ENCODE measurements around the gene PDGFRB.

DNA sequence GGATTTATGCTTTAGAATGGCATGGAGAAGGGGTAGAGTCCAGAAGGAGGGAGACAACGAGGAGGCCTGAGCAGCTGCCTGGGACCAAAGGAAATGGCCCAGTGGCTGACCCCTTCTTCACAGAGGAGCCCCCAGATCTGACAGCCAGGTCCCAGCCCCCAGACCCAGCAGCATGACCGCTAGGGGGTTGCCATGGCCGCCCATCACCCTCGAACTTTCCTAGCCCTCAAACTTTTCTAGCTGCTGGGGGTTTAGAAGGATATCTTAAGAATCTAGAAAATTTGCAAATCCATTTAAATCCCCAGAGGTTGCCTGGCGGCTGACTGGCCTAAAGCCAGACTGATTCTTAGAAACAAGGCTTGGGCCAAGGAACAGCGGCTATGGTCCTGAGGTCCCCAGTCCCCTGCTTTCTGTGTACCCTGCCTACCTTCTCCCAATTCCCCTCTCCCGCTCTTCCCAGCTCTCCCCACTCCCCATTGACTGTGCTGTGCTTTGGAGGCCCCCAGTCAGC lies 972 bp downstream of the PDGFRB start:
- TF ChIP-seq, protein P1, sequence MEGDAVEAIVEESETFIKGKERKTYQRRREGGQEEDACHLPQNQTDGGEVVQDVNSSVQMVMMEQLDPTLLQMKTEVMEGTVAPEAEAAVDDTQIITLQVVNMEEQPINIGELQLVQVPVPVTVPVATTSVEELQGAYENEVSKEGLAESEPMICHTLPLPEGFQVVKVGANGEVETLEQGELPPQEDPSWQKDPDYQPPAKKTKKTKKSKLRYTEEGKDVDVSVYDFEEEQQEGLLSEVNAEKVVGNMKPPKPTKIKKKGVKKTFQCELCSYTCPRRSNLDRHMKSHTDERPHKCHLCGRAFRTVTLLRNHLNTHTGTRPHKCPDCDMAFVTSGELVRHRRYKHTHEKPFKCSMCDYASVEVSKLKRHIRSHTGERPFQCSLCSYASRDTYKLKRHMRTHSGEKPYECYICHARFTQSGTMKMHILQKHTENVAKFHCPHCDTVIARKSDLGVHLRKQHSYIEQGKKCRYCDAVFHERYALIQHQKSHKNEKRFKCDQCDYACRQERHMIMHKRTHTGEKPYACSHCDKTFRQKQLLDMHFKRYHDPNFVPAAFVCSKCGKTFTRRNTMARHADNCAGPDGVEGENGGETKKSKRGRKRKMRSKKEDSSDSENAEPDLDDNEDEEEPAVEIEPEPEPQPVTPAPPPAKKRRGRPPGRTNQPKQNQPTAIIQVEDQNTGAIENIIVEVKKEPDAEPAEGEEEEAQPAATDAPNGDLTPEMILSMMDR (IDR thresholded peaks at IDR 0.05; ENCODE audit: poor library complexity, severe bottlenecking), result no peak
- no peak for TF ChIP-seq POLR2AphosphoS5 (IDR thresholded peaks at IDR 0.05)
- no peak for TF ChIP-seq SMC3 (conservative IDR thresholded peaks at IDR 0.05; ENCODE audit: poor library complexity)
- TF ChIP-seq, protein P2, sequence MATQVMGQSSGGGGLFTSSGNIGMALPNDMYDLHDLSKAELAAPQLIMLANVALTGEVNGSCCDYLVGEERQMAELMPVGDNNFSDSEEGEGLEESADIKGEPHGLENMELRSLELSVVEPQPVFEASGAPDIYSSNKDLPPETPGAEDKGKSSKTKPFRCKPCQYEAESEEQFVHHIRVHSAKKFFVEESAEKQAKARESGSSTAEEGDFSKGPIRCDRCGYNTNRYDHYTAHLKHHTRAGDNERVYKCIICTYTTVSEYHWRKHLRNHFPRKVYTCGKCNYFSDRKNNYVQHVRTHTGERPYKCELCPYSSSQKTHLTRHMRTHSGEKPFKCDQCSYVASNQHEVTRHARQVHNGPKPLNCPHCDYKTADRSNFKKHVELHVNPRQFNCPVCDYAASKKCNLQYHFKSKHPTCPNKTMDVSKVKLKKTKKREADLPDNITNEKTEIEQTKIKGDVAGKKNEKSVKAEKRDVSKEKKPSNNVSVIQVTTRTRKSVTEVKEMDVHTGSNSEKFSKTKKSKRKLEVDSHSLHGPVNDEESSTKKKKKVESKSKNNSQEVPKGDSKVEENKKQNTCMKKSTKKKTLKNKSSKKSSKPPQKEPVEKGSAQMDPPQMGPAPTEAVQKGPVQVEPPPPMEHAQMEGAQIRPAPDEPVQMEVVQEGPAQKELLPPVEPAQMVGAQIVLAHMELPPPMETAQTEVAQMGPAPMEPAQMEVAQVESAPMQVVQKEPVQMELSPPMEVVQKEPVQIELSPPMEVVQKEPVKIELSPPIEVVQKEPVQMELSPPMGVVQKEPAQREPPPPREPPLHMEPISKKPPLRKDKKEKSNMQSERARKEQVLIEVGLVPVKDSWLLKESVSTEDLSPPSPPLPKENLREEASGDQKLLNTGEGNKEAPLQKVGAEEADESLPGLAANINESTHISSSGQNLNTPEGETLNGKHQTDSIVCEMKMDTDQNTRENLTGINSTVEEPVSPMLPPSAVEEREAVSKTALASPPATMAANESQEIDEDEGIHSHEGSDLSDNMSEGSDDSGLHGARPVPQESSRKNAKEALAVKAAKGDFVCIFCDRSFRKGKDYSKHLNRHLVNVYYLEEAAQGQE (IDR thresholded peaks at IDR 0.05; ENCODE audit: borderline replicate concordance), result no peak

Data from neural cell (in vitro differentiated cells).